Measurements from ENCODE around the gene HPS1.

The HPS1 gene

DNA sequence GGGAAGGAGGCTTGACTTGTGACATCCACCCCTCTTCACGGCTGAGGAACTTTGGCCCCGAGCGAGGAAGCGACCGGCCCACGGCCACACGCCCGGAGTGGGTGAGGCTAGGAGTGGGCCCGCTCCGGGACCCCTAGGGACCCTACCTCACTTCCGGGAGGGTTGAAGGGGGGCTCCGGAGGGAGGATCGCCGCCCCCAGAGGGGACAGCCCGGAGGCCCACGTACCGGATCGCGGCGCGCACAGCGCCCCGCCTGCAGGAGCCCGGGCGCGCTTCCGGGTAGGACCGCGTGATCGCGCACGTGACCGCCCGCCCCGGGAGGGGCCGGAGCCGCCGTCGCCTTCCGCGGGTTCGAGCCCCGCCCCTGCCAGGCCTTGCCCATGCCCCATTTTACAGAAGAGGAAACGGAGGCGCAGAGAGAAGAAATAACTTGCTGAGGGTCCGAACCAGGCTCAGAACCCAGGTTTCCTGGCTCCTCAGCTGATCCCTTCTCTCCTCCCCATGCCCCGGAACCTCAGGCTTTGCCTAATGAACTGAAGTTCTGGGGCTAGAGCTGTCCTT is at the start of gene HPS1:
Gene HPS1, minus strand, starts transcription at position 275 of the 561 bp plus-strand sequence. CDS start 3,695 bp downstream, outside the sequence.
- no peak for FAIRE-seq

DNA sequence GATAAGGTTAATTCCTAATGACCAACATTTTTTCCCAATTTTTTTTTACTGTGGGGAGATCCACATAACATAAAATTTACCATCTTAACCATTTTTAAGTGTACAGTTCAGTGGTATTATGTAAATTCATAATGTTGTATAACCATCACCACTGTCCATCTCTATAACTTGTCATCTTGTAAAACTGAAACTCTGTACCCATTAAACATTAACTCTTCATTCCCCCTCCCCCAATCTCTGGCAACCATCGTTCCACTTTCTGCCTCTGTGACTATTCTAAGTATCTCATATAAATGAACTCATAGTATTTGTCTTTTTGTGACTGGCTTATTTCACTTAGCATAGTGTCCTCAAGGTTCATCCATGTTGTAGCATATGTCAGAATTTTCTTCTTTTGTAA is 46.0 kb upstream of the HPS1 start:
- no peak for FAIRE-seq

DNA sequence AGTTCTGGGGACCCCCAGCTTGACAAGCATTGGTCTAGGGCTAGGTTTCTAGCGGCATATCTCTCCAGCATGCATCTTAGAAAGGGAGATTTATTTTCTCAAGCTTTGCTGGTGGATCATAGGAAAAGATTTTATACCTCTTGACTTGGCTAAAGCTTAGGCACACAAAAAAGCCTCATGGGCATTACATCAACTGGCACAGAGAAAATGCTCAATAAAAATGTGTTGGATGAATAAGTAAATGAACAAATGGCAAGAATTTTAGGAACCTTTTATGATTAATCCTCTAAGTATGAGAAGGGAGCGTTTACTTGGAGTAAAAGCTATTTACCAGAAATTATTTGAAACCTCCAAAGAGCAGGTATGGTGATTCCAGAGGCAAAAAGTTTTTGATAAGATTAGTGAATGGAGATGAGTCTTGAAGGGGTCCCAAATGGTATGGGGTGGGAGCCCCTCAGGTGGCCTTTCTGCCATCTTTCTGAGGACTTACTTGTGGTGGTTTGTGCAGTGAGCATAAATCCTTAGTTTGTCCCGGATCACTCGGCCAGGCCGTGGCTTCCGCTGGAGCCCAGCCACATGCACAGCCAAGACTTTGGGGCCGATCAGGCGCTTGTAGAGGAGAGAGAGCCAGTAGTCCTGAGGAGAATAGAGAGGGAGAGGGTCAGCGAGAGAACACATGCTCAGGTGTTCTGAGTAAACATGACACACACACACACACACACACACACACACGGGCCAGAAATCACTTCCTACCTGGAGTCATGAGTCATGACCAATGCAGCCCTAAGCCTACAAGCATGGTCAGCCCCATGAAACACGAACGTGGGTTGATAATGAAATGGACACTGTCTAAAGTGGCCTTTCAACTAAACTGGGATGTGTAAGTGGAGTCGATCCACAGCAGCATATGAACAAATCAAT is 43.1 kb upstream of the HPS1 start:
- FAIRE-seq: no peak

DNA sequence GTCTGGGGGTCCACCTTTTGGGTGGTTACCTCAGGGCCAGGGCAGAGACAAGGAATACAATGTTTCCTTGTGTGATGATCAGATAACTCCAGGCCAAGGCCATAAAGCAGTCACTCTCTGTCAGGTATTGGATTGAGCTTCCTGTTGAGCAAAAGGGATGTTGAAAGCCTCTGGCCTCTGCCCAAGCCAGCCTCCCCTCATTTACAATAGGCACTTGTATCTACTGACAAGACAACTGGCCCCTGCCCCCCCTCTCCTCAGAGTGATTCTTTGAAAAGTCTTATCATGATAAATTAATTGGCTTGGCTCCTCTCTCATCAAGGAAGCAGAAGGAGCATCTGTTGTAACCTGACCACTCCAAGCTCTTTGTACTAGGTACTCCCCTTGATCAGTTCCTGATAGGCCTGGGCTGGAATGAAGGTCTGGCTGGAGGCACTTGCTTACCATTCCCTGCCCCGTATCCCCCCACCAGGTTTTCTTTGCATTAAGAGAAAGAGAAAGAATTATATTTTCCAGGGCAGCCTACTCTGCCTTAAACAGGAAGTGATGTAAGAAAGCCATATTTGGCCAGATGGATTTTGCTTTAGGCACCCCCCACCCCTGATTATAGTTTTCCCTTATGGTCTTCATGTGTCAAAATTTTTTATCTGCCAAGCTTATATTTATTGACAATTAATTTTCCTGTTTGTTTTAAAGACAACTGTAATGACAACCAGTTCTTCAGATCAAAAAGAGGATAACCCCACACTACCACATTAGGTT is 42.1 kb upstream of the HPS1 start:
- FAIRE-seq: no peak

DNA sequence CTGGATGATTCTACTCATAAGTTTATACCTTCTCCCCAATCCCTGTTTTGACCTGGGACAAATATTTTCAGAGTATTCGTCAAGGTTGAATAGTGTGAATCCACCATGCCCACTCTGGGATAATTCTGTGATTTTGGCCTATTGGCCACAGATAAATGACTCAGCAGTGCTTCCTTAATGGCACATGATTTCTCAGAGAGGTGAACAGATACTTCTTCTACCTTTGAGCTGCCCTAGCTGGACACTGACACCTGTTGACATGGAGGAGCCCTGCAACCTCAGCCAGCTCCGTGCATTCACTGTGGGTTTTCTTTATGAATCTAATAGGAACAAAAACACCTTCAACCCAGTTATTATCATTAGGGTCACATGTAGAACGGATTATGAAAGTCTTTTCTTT is 40.9 kb upstream of the HPS1 start:
- no peak for FAIRE-seq

DNA sequence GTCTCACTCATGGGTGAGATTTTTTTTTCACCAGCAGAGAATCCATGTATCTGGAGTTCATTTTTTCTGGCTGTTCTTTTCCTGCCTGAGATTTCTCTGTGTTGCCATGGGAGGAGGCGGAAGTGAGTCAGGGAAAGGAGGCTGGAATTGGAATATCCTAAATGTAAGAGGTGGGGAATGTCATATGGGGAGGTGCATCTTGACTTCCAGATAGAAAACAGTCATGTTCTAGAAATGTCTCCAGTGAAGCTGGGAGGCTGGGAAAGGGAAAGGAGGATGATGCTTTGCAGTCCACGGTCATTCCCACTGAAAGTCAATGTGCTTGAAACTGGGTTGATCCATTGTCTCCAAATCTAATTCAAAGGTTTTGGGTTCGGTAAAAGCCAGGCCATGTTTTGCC is 39.7 kb upstream of the HPS1 start:
- FAIRE-seq: no peak

DNA sequence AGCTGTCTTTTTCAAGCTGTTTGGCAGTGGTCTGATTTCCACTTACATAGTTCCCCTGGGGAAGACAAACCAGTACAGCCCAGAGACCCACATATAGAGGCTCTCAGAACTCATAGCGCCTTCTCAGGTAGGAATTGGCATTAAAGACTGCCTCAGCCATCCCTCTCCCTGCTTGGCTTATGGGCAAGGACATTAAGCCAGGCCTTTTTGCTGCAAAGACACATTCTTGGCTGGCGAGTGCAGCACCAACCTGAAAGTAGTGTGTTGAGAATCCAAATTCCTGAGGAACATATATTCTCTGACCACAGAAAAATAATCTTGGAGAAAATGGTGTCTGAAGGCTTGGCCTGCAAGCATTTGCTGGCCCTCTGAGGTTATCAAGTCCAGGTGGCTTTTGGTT is 39.2 kb upstream of the HPS1 start:
- no peak for FAIRE-seq

DNA sequence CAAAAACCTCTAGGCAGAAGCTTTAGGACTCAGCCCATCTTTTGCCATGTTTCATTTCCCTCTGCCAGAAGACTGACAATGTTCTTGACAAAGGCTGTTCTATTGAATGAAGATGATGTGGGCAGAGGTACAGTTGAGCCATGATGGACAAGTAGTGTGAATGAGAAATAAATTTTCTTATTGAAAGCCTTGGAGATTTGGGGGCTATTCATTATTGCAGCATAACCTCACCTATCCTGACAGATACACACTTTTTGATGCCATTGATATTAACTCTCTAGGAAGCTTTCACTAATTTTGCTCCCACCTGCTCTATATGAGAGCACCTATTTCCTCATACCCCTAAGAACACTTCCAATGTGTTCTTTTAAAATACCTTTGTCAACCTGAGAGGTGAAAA is 36.9 kb upstream of the HPS1 start:
- no peak for FAIRE-seq

DNA sequence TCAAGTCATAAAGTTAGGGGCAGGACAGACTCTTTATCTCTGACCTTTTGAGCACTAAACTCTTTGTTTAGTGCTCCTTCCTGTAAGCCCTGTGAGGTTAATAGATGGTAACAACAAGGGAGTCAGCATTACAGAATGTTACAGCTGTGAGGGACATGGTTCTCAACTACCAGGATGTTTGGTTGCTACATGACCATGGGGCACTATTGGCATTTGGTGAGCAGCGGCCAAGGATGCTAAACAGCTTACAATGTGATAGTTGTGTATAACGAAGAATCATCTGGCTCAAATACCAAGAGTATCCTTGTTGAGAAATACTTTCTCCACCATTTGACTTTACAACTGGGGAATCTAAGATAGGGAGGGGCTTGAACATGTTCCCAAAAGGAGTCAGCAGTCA is 35.4 kb upstream of the HPS1 start:
- FAIRE-seq: no peak

DNA sequence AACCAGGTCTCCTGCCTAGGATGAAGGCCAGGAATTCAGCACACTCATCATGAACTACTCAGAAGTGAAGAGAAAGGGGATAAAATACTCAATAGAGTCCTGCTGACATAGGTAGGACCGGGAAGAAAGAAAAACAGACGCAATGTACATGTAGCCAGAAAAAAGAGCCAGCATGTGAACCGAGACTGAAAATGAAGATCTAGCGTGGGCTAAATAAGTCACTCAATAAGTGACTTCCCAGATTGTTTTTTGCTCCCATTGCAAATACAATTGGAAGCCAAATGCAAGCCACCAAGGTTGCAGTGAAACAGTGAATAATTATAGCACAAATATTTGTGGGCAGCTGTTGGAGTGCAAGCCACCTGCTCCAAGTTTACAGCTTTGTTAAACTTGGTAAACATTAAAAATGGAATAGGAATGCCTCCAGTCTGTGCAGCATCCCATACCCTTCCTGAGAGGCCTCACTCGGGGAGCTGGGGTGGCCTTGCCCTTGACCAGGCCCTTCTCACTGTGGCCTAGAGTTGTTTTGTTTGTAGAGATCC is 34.7 kb upstream of the HPS1 start:
- no peak for FAIRE-seq

DNA sequence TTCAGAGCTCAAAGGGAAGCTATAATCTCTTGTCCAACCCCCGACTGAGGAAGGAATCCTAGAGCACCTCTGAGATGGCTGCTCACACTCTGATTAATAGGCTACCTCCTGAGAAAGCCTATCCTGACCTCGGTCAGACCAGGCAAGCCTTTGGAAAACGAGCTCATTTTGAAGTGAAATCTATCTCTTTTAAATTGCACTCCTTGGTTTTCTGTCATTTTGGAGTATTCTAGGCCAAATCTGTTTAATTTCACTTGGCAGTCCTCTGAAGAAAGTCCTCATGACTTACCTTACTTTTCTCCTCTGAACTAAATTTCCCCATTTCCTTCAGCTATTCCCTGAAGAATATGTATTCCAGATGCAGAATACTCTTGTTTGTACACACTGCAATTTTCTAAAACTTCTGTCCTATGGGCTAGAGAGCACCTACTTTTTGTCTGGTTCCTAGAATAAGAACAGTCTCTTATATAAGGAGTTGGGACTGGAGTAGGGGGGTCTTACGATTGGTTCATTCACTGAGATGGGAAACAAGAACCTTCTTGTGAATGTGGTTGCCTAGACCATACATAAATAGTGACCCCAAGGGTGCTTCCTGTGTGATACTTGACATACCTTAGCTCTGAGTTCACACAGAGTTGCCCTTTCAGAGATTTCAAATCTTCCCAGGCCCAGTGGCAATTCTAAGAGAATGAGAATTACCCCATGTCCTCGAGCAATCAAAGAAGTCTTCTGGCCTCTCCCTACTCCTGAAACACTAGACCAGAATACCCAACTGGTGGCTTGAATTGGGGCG is 31.9 kb upstream of the HPS1 start:
- no peak for FAIRE-seq

DNA sequence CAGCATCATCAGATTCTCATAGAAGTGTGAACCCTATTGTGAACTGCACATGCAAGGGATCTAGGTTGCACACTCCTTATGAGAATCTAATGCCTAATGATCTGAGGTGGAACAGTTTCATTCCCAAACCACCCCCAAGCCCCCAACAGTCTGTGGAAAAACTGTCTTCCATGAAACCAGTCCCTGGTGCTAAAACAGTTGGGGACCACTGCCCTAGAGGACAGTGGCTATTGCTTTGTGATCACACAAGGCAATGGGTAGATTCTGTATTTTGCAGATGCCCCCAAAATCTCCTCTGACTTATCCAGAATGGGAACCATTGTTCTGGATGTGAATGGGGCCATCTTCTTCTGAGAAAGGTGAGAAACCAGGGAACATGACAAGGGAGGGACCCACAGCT is 31.1 kb upstream of the HPS1 start:
- FAIRE-seq: no peak

DNA sequence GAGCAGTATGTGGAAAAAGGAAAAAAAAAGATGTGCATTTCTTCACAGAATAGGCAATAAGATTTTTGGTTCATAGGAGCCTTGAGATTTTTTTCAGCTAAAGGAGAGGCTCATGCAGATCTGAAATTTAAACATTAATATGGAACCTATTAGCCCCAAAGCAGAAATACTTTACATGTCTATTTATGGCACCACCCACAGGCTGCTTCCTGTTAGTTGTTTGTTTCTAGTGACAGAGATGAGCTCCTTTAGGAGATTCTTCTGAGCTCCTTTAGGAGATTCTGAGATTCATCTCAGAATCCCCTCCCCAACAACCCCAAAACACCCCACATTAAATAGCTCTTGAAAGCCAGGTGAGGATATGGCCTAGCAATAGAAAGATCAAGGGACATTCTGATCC is 27.9 kb upstream of the HPS1 start:
- no peak for FAIRE-seq

DNA sequence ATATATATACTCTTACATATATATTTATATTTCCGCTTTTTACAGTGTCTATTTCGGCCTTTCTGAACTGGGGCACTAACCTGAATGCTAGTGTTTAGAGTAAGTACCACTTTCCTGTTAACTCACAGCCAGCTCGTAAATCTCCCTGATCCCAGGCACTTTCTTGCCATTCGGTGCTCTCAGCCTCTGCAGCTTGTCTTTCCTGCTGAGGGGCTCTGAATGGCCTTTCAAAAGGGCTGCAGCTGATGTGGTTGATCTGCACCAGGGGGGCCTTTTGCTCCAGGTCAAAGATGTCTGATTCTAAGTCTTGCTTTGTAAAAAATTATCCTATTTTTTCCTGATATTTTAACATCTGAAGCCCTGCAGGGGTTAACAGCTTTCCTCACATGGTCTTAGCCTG is 25.5 kb upstream of the HPS1 start:
- no peak for FAIRE-seq

DNA sequence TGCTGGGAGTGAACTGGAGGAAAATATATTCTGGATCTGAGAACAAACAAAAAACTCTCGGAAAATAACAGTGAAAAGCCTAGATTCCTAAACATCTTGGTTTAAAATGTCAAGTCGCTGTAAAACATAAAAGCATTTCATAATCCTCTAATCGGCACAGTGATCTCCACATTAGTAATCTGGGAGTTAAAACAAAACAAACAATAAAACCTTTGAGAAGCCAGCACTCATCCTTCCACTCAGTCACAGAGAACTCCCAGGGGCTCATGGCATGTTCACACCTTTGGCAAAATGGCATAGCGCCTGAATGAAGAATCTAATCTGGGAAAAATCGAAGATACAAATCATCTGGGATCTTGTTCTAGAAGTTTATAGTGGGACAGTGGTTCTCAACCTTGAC is 24.1 kb upstream of the HPS1 start:
- no peak for FAIRE-seq

DNA sequence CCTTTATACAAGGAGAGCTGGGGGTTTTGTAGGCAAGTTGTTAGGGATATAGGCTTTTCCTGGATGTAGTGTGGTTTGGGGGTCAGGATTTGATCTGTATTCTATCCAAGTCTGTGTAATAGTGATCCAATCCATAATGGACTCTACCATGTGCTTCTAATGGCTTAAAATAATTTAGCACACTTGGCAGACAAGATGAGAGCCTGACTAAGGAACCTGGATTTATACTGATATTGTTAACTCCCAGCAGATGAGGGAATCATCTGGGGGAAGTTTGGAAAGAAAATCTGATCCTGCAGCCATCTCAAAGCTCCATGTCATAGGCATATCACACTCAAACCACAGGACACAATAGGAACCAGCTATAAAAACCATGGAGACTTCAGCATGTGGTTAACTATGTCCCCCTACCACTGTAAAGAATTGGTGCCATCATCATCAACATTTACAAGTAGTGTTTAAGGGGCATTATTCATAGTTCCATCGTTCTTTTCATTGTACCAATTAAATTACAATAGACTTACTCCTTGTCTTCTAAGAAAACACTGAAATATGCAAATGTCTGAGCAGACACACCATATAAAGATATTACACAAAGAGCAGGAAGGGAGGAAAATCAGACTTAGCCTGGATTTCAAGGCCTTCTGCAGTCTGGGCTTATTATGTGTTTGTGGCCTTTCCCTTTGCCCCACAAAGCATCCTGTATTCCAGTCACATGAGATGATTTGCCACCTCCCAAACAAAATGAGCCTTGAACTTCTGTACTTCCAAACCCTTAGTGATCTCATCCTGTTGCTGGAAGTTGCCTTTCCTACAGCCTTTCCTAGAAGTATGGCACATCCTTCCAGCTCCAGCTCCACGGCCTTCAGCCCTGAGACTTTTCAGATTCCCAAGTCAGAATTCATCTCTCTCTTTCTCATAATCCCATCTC is 22.5 kb upstream of the HPS1 start:
- FAIRE-seq: no peak

DNA sequence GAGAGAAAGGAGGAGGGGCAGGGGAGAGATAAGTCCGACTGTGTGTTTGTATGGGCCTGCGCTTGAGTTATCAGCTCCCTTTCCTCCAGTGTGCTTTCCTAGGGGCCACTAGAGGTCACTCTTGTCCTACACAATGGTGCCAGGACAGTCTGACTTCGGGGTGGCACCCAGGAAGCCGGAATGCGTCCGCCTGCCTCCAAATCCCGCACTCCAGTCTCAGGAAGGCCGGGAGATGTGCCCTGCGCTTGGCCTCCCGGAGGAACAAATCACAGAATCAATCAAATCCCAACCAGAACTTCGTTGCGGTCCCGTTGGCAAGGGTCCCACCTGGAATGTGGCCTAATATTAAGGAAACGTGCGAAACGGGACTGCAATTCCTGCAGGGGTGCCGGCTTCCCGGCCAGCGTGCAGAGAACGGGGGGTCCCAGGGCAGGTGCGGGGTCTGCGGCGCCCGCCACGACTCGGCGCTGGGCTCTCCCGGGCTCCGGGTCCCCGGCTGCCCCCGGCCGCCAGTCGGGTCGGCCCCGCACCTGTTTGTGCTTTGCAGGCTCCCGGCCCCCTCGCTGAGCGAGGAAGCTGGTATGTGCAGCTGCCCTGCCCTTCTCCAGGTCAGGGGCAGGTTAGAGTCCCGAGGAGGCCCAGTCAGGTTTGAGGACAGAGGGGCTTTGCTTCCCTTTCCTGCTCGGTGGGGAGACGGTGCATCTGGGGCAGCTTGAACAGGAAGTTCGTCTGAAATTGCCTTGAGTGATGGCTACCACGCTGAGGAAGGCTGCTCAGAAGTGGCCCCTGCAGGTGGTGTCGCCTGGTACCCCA is 21.0 kb upstream of the HPS1 start:
- no peak for FAIRE-seq

DNA sequence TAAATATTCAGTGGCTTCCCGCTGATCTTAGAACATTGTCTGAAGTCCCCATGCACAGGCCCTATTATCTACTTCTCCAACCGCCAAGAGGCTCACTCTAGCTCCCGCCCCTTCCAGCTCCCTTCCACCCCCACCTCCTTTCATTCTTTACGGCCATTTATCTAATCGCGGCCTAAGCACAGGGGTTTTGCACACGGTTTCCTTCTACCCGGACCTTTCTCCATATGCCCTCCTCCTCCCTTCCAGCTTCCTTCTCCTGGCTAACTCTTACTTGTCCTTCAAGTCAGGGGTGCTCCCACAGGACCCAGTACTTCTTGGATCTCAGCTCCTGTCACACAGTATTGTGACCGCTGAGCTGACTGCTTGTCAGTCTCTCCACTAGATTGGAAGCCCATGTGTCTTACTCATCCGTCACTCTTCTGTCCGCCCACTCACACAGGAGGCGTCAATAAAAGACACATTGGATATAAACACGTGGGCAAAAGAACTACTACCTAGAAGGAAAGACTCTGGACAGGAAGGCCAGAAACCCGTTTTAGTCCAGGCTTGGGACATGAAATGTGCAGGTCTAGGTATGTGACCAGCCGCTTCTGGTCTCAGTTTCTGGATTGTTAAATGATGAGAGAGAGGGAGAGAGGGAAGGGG is 20.2 kb upstream of the HPS1 start:
- FAIRE-seq: no peak

DNA sequence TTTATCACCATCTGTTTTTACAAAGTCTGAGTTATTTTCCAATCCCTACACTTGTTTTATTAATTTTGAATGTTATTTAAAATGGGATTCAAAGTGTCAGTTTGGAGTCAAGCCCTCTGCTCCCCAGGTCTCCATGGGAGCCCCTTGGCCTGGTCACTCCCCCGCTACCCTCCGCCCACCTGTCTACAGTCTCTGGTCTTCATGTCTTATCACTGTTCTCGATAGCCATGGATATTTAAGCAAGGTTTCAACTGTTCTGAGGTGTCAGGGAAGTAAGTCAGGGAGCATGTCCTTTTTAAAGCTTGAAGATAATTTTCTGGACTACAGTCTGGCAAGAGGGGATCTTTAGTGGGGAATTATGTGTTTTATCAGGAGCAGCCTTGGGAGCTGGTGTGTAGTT is 19.1 kb upstream of the HPS1 start:
- no peak for FAIRE-seq

All from G401.6 (cell line).